ENCODE results near the gene HDDC3.

HDDC3 gene

DNA sequence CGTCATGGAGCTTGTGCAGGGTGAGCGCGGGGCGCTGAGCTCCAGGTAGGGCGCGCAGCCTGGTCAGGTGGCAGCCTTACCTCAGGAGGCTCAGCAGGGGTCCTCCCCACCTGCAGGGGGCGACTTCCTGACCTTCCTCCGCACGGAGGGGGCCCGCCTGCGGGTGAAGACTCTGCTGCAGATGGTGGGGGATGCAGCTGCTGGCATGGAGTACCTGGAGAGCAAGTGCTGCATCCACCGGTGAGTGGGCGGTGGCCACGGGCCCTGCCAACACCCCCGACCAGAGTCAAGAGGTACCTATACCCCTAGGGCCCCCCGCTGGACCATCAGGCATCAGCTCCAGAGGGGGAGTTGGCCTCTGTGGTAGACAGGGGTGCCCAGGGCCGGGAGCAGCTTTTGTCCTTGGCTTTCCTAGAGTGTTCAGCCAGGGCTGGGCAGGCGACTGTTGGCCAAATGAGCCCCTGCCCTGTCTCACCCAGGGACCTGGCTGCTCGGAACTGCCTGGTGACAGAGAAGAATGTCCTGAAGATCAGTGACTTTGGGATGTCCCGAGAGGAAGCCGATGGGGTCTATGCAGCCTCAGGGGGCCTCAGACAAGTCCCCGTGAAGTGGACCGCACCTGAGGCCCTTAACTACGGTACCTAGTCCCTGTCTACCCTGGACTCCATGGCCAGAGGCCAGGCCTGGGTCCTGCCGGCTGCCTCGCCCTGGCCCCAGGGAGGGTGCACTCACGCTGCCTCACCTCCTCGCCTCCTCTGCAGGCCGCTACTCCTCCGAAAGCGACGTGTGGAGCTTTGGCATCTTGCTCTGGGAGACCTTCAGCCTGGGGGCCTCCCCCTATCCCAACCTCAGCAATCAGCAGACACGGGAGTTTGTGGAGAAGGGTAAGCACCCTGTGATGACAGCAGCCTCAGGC lies 38.9 kb downstream of the HDDC3 start:
- no peak for DNase-seq (ENCODE audit: low read depth)
- TF ChIP-seq, protein P1, sequence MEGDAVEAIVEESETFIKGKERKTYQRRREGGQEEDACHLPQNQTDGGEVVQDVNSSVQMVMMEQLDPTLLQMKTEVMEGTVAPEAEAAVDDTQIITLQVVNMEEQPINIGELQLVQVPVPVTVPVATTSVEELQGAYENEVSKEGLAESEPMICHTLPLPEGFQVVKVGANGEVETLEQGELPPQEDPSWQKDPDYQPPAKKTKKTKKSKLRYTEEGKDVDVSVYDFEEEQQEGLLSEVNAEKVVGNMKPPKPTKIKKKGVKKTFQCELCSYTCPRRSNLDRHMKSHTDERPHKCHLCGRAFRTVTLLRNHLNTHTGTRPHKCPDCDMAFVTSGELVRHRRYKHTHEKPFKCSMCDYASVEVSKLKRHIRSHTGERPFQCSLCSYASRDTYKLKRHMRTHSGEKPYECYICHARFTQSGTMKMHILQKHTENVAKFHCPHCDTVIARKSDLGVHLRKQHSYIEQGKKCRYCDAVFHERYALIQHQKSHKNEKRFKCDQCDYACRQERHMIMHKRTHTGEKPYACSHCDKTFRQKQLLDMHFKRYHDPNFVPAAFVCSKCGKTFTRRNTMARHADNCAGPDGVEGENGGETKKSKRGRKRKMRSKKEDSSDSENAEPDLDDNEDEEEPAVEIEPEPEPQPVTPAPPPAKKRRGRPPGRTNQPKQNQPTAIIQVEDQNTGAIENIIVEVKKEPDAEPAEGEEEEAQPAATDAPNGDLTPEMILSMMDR (IDR thresholded peaks at IDR 0.05; ENCODE audit: control insufficient read depth, extremely low read depth, insufficient read depth): no peak
- H3K4me3 ChIP-seq (ENCODE audit: low read depth, low read length): no peak overlapping the region

DNA sequence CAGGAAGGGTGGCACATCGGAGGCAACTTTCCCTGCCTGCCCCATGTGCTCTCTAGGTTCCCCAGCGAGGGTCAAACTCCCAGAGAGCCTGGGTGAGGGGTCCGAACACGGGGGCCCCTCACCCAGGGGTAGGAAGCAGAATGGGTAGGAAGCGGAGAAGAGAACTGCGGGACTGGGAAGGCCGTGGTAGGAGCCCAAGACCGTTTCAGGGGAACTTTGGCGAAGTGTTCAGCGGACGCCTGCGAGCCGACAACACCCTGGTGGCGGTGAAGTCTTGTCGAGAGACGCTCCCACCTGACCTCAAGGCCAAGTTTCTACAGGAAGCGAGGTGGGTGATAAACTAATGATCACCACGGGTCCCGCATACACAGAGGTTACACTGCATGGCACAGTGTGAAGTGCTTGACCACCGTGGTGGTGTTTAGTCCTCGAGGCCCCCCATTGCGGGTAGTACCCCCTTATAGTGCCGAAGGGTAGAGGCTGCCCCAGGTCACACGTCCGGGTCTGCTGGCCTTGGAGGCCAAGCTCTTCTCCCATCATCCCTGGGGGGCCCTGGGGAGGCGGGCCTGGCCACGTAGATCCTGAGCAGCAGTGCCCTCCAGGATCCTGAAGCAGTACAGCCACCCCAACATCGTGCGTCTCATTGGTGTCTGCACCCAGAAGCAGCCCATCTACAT lies 39.7 kb downstream of the HDDC3 start:
- no peak for DNase-seq (ENCODE audit: low read depth)
- H3K4me3 ChIP-seq (ENCODE audit: low read depth, low read length): no peak overlapping the region
- TF ChIP-seq, protein P1 (IDR thresholded peaks at IDR 0.05; ENCODE audit: control insufficient read depth, extremely low read depth, insufficient read depth): no peak

DNA sequence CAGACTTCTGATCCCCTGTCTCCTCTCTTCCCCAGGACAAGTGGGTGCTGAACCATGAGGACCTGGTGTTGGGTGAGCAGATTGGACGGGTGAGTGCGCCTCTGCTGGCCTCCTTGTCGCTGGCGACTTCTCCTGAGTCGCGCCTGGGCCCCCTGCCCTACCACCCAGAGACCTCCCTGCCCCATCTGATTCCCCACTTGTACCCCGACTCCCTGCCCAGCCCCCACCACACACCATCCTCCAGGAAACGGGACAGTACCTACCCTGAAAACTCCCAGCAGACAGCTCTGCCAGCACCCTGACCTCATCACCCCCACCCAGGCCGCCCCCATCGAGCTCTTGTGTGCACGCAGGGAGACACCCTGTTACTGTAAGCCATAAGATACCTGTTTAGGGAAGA lies 40.3 kb downstream of the HDDC3 start:
- no peak for DNase-seq (ENCODE audit: low read depth)
- H3K4me3 ChIP-seq (ENCODE audit: low read depth, low read length): no peak overlapping the region
- TF ChIP-seq, protein P1 (IDR thresholded peaks at IDR 0.05; ENCODE audit: control insufficient read depth, extremely low read depth, insufficient read depth): no peak

DNA sequence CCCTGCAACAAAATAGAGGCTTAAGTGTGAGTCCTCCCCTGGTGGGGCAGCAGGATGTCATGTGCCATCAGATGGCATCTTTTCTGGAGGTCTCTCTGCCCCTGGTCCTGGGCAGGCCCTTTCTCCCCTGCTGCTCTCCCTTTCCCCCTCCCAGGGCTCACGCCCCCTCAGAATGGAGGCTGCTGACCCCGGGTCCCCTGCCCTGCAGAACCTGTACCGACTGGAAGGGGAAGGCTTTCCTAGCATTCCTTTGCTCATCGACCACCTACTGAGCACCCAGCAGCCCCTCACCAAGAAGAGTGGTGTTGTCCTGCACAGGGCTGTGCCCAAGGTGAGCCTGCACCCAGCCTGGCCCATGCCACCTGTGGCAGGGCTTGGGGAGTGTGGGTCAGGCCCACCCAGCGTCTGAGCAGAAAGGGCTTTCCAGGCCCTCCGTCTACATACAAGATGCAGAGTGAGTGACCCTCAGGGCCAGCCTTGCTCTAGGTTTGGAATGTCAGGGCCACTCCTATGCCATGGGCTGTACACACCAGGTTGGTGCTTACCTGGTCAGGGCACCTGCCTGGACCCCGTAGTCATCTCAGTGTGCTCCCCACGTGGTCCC lies 40.9 kb downstream of the HDDC3 start:
- H3K4me3 ChIP-seq (ENCODE audit: low read depth, low read length): no peak overlapping the region
- TF ChIP-seq, protein P1 (IDR thresholded peaks at IDR 0.05; ENCODE audit: control insufficient read depth, extremely low read depth, insufficient read depth): no peak
- no peak for DNase-seq (ENCODE audit: low read depth)

DNA sequence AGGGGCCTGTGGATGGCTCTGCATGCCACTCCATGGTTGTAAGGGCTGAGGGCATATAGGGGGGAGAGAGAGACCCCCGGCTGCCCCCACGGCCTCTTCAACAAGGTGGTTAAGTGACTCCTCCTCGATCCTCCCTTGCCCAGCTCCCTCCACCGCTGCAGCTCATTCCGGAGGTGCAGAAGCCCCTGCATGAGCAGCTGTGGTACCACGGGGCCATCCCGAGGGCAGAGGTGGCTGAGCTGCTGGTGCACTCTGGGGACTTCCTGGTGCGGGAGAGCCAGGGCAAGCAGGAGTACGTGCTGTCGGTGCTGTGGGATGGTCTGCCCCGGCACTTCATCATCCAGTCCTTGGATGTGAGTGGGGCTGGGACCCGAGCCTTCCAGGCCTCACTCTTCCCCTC lies 41.5 kb downstream of the HDDC3 start:
- DNase-seq (ENCODE audit: low read depth): no peak
- H3K4me3 ChIP-seq (ENCODE audit: low read depth, low read length): no peak overlapping the region
- TF ChIP-seq, protein P1 (IDR thresholded peaks at IDR 0.05; ENCODE audit: control insufficient read depth, extremely low read depth, insufficient read depth): no peak

DNA sequence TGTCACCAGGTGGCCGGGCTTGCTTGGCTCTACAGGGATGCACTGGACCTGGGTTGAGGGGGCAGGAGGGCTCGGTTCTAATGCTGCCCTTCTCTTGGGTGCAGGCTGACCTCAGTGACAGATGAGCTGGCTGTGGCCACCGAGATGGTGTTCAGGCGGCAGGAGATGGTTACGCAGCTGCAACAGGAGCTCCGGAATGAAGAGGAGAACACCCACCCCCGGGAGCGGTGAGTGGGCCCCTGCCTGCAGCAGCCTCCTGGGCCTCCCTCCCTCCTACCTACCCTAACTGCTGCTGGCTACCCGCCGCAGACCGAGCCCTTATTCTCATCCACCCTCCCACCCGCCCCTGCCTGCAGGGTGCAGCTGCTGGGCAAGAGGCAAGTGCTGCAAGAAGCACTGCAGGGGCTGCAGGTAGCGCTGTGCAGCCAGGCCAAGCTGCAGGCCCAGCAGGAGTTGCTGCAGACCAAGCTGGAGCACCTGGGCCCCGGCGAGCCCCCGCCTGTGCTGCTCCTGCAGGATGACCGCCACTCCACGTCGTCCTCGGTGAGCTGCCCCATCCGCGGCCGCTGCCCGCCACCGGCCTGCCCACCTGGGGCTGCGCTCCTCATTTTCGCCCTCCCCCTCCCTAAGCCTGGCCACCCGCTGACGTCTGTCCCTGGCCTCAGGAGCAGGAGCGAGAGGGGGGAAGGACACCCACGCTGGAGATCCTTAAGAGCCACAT lies 42.5 kb downstream of the HDDC3 start:
- no peak for DNase-seq (ENCODE audit: low read depth)
- no peak overlapping the region for H3K4me3 ChIP-seq (ENCODE audit: low read depth, low read length)
- TF ChIP-seq, protein P1 (IDR thresholded peaks at IDR 0.05; ENCODE audit: control insufficient read depth, extremely low read depth, insufficient read depth): no peak

Measured in LNCaP clone FGC (cell line).